DMS 273 treated with DMSO at 0.1 percent for 48 hours (cell line): ENCODE measurements around the gene KRT82.

Source experiments
- DNase-seq: peaks from one replicate; lab custom pipeline; 2025; lab: John Stamatoyannopoulos, UW

The KRT82 gene

GRCh38 chr12:52435659-52435999, 29.5 kb upstream of the KRT82 start:
- no peak for DNase-seq

- DNase-seq: no peak
These were observed 28.8 kb upstream of the KRT82 start for GRCh38 chr12:52434760-52435530.

GRCh38 chr12:52434081-52434733, 28.1 kb upstream of the KRT82 start, which contains the start of gene KRT75:
TSS of gene KRT75 (minus strand) at chr12:52434371. CDS start at chr12:52434304, 67 bp downstream.
- DNase-seq: no peak

- DNase-seq: no peak
These were observed 27.5 kb upstream of the KRT82 start for GRCh38 chr12:52433501-52434080.

- no peak for DNase-seq
These were observed 26.5 kb upstream of the KRT82 start for GRCh38 chr12:52432559-52433207.

- no peak for DNase-seq
These were observed 22.0 kb upstream of the KRT82 start for GRCh38 chr12:52428121-52428520.

GRCh38 chr12:52427083-52427482, 20.9 kb upstream of the KRT82 start:
- no peak for DNase-seq

GRCh38 chr12:52426034-52426433, 19.9 kb upstream of the KRT82 start:
- no peak for DNase-seq

- no peak for DNase-seq
These were observed 19.3 kb upstream of the KRT82 start for GRCh38 chr12:52425466-52425865.

- no peak for DNase-seq
These were observed 17.7 kb upstream of the KRT82 start for GRCh38 chr12:52423661-52424500.

GRCh38 chr12:52423035-52423434, 16.9 kb upstream of the KRT82 start:
- DNase-seq: no peak

GRCh38 chr12:52419656-52420055, 13.5 kb upstream of the KRT82 start:
- DNase-seq: no peak

GRCh38 chr12:52418576-52419110, 12.5 kb upstream of the KRT82 start:
- DNase-seq: no peak

- no peak for DNase-seq
These were observed 11.6 kb upstream of the KRT82 start for GRCh38 chr12:52417740-52418139.

- no peak for DNase-seq
These were observed 10.7 kb upstream of the KRT82 start for GRCh38 chr12:52416795-52417194.

GRCh38 chr12:52415870-52416750, 10.0 kb upstream of the KRT82 start:
- DNase-seq: no peak

GRCh38 chr12:52414936-52415335, 8.8 kb upstream of the KRT82 start:
- no peak for DNase-seq

- DNase-seq: no peak
These were observed 7.7 kb upstream of the KRT82 start for GRCh38 chr12:52413782-52414345.

- no peak for DNase-seq
These were observed 7.1 kb upstream of the KRT82 start for GRCh38 chr12:52413202-52413601.

GRCh38 chr12:52411815-52412214, 5.7 kb upstream of the KRT82 start:
- DNase-seq: no peak
